DMS153 (cell line): ENCODE results near the gene CLEC1A.
"Not testable (repeated sequence)": the region's sequence is repeated elsewhere in the genome, so short reads cannot be mapped to it uniquely, and the experiment has no call there.

Experiments
- DNase-seq: peaks from one replicate; lab custom pipeline; 2025; lab: John Stamatoyannopoulos, UW

Gene CLEC1A

GRCh38 chr12:10042167-10042566 is 56.6 kb downstream of the CLEC1A start:
- no peak for DNase-seq

GRCh38 chr12:10033783-10034545 is 64.8 kb downstream of the CLEC1A start:
- DNase-seq: no peak

GRCh38 chr12:10031771-10032175 is 67.0 kb downstream of the CLEC1A start:
- no peak for DNase-seq

- no peak for DNase-seq
These were observed 67.5 kb downstream of the CLEC1A start for GRCh38 chr12:10031321-10031720.

GRCh38 chr12:10030446-10030845 is 68.3 kb downstream of the CLEC1A start, which contains the start of gene CLEC9A:
TSS of gene CLEC9A (plus strand) at chr12:10030682. CDS start at chr12:10052688, 22,006 bp downstream.
- DNase-seq: no peak

- DNase-seq: no peak
These were observed 71.1 kb downstream of the CLEC1A start for GRCh38 chr12:10027721-10028120.

GRCh38 chr12:10027311-10027710 is 71.5 kb downstream of the CLEC1A start:
- DNase-seq: no peak

GRCh38 chr12:10026666-10027065 is 72.1 kb downstream of the CLEC1A start:
- not testable (repeated sequence) for DNase-seq

- no peak for DNase-seq
These were observed 73.5 kb downstream of the CLEC1A start for GRCh38 chr12:10025236-10025635.

GRCh38 chr12:10021342-10021741 is 77.4 kb downstream of the CLEC1A start:
- DNase-seq: no peak
